ENCODE measurements around the gene PNPLA7.

The PNPLA7 gene

GRCh38 chr9:137441289-137441934 is 108.8 kb downstream of the PNPLA7 start, which contains the start of gene ENTPD8:
Gene ENTPD8 (minus strand): TSS chr9:137441357. CDS start chr9:137438285, 3,072 bp downstream.
- TF ChIP-seq, protein P1, sequence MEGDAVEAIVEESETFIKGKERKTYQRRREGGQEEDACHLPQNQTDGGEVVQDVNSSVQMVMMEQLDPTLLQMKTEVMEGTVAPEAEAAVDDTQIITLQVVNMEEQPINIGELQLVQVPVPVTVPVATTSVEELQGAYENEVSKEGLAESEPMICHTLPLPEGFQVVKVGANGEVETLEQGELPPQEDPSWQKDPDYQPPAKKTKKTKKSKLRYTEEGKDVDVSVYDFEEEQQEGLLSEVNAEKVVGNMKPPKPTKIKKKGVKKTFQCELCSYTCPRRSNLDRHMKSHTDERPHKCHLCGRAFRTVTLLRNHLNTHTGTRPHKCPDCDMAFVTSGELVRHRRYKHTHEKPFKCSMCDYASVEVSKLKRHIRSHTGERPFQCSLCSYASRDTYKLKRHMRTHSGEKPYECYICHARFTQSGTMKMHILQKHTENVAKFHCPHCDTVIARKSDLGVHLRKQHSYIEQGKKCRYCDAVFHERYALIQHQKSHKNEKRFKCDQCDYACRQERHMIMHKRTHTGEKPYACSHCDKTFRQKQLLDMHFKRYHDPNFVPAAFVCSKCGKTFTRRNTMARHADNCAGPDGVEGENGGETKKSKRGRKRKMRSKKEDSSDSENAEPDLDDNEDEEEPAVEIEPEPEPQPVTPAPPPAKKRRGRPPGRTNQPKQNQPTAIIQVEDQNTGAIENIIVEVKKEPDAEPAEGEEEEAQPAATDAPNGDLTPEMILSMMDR (IDR thresholded peaks at IDR 0.05; ENCODE audit: low read depth, low read length): no peak

GRCh38 chr9:137439158-137439714 is 111.0 kb downstream of the PNPLA7 start:
- TF ChIP-seq, protein P1 (IDR thresholded peaks at IDR 0.05; ENCODE audit: low read depth, low read length): no peak
- no peak overlapping the region for H3K4me3 ChIP-seq (ENCODE audit: low read depth, low read length)

More at GRCh38 chr9:137441289-137441934, 108.8 kb downstream of the PNPLA7 start, which contains the start of gene ENTPD8:
- peak within 1 kb of the TSS; percentile 37 for H3K4me3 ChIP-seq (ENCODE audit: low read depth, low read length)

GRCh38 chr9:137438591-137439157 is 111.5 kb downstream of the PNPLA7 start:
- no peak overlapping the region for H3K4me3 ChIP-seq (ENCODE audit: low read depth, low read length)
- TF ChIP-seq, protein P1 (IDR thresholded peaks at IDR 0.05; ENCODE audit: low read depth, low read length): no peak

GRCh38 chr9:137437691-137438590 is 112.3 kb downstream of the PNPLA7 start:
- TF ChIP-seq, protein P1 (IDR thresholded peaks at IDR 0.05; ENCODE audit: low read depth, low read length): no peak
- H3K4me3 ChIP-seq (ENCODE audit: low read depth, low read length): no peak overlapping the region

DNA sequence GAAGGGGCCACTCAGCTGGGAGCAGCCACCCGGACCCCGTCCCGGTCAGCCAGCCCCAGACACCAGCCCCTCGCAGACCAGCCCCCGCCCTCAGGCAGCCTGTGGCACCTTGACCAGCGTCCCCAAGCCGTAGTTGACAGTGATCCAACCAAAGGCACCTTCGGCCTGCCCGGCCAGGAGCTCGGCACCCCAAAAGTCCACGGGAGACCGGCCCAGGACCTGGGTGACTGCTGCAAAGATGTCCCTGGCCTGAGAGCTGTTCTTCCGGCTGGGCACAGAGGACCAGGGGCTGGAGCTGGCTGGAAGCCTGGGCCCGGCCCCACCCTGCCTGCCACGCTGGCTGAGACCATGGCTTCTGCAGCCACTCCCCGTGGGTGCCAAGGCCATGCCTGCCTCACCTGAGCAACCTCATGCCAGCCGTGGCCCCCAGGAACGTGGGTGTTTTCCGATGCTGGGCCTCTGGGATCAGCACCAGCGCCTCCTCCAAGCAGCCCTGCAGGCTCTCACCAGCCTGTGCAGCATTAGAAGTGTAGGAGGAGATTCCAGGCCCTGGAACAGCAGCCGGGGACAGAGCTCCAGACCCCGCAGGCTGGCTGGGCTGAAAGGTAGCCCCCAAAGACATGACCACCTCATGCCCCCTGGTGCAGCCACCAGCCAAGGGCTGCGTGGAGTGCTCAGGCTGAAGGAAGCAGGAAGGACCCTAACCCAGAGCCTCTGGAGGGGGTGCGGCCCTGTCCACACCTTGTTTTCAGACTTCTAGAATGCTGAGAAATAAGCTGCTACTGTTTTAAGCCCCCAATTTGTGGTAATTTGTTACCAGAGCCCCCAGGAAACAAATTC is 113.2 kb downstream of the PNPLA7 start:
- H3K4me3 ChIP-seq (ENCODE audit: low read depth, low read length): no peak overlapping the region
- TF ChIP-seq, protein P1 (IDR thresholded peaks at IDR 0.05; ENCODE audit: low read depth, low read length): no peak

DNA sequence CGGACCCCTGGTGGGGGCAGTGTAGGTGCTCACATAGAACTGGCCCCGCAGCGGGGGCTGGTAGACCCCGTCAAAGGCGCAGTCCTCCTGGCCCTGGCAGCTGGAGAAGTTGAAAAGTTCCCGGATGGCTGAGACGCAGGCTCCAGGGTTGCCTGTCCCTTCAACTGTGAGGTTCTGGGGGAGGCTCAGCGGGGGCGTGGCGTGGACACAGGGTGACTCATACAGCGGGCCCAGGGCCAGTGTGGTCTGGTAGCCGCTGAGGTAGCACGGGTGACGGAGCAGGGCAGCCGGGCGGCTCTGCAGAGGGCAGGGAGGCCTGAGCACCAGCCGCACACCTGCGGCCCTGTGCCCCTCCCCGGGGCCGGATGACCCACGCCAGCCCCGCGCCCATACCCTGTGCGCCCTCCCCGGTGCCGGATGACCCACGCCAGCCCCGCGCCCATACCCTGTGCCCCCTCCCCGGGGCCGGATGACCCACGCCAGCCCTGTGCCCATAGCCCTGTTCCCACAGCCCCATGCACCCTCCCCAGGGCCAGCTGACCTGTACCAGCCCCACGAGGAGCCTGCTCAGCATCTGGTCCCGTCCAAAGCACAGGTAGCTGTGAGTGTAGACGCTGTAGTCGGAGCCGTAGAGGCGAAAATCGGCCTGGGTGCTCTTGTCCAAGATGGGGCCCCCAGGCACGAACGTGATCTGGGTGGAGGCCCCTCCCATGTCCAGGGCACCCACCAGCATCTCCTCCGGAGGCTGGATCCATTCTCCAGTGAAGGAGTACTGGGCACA is 114.0 kb downstream of the PNPLA7 start:
- TF ChIP-seq, protein P1 (IDR thresholded peaks at IDR 0.05; ENCODE audit: low read depth, low read length): no peak

More for the DNA sequence above, 114.0 kb downstream of the PNPLA7 start:
- no peak overlapping the region for H3K4me3 ChIP-seq (ENCODE audit: low read depth, low read length)
